ENCODE results near the gene MRGPRE.

Gene MRGPRE

GRCh38 chr11:3234846-3235245 is 2.6 kb upstream of the MRGPRE start:
- DNase-seq (ENCODE audit: low spot score in 2 of 2) (no peak), ATAC-seq (replicated peaks; ENCODE audit: extremely low read depth, poor library complexity, severe bottlenecking) (no peak)
- Mint-ChIP-seq H3K27me3 (peaks cover 12% of the 10 kb centered on the region), H3K4me1 (no peaks in the 10 kb centered on the region), H3K27ac (ENCODE audit: low read depth) (no peak overlapping the region), H3K4me3 (no peak overlapping the region), H3K36me3 (ENCODE audit: insufficient read depth) (no peaks in the 10 kb centered on the region), H3K9me3 (no peaks in the 10 kb centered on the region)

GRCh38 chr11:3232956-3233355 is 739 bp upstream of the MRGPRE start:
- Mint-ChIP-seq H3K27ac (ENCODE audit: low read depth) (no peak overlapping the region), H3K36me3 (ENCODE audit: insufficient read depth) (peaks cover 2% of the 10 kb centered on the region), H3K4me1 (no peaks in the 10 kb centered on the region), H3K9me3 (no peaks in the 10 kb centered on the region), H3K4me3 (no peak overlapping the region), H3K27me3 (peaks cover 17% of the 10 kb centered on the region)
- DNase-seq (ENCODE audit: low spot score in 2 of 2) (no peak), ATAC-seq (replicated peaks; ENCODE audit: extremely low read depth, poor library complexity, severe bottlenecking) (no peak)

- ATAC-seq (replicated peaks; ENCODE audit: extremely low read depth, poor library complexity, severe bottlenecking) (no peak), DNase-seq (ENCODE audit: low spot score in 2 of 2) (no peak)
- no peak overlapping the region for H3K27ac Mint-ChIP-seq (ENCODE audit: low read depth)
- H3K27me3 Mint-ChIP-seq = peaks cover 31% of the 10 kb centered on the region
- peaks cover 2% of the 10 kb centered on the region for H3K36me3 Mint-ChIP-seq (ENCODE audit: insufficient read depth)
- H3K4me1 Mint-ChIP-seq = no peaks in the 10 kb centered on the region
- no peaks in the 10 kb centered on the region for H3K9me3 Mint-ChIP-seq
- H3K4me3 Mint-ChIP-seq = no peak overlapping the region
Measured at GRCh38 chr11:3231550-3231850, 717 bp downstream of the MRGPRE start.

- peaks cover 2% of the 10 kb centered on the region for H3K36me3 Mint-ChIP-seq (ENCODE audit: insufficient read depth)
- no peak for ATAC-seq (replicated peaks; ENCODE audit: extremely low read depth, poor library complexity, severe bottlenecking)
Measured at GRCh38 chr11:3230636-3231549, 1.3 kb downstream of the MRGPRE start.

GRCh38 chr11:3229673-3230630 is 2.3 kb downstream of the MRGPRE start:
- H3K4me3 Mint-ChIP-seq = no peak overlapping the region
- no peaks in the 10 kb centered on the region for H3K4me1 Mint-ChIP-seq
- DNase-seq (ENCODE audit: low spot score in 2 of 2) (no peak), ATAC-seq (replicated peaks; ENCODE audit: extremely low read depth, poor library complexity, severe bottlenecking) (no peak)
- no peaks in the 10 kb centered on the region for H3K9me3 Mint-ChIP-seq
- H3K27me3 Mint-ChIP-seq = peaks cover 35% of the 10 kb centered on the region
- H3K27ac Mint-ChIP-seq (ENCODE audit: low read depth) = no peak overlapping the region
- H3K36me3 Mint-ChIP-seq (ENCODE audit: insufficient read depth) = peaks cover 2% of the 10 kb centered on the region

More at GRCh38 chr11:3230636-3231549, 1.3 kb downstream of the MRGPRE start:
- no peaks in the 10 kb centered on the region for H3K9me3 Mint-ChIP-seq
- H3K4me1 Mint-ChIP-seq = no peaks in the 10 kb centered on the region
- no peak overlapping the region for H3K4me3 Mint-ChIP-seq
- no peak for DNase-seq (ENCODE audit: low spot score in 2 of 2)
- peaks cover 37% of the 10 kb centered on the region for H3K27me3 Mint-ChIP-seq
- no peak overlapping the region for H3K27ac Mint-ChIP-seq (ENCODE audit: low read depth)

GRCh38 chr11:3228445-3228829 is 3.8 kb downstream of the MRGPRE start:
- DNase-seq (ENCODE audit: low spot score in 2 of 2) = no peak
- Mint-ChIP-seq H3K9me3 (no peaks in the 10 kb centered on the region), H3K27ac (ENCODE audit: low read depth) (no peak overlapping the region)

GRCh38 chr11:3227568-3228444 is 4.4 kb downstream of the MRGPRE start:
- H3K27ac Mint-ChIP-seq (ENCODE audit: low read depth) = no peak overlapping the region
- ATAC-seq (replicated peaks; ENCODE audit: extremely low read depth, poor library complexity, severe bottlenecking) = no peak
- peaks cover 50% of the 10 kb centered on the region for H3K27me3 Mint-ChIP-seq
- H3K4me3 Mint-ChIP-seq = no peak overlapping the region
- no peaks in the 10 kb centered on the region for H3K9me3 Mint-ChIP-seq
- peaks cover 2% of the 10 kb centered on the region for H3K36me3 Mint-ChIP-seq (ENCODE audit: insufficient read depth)
- H3K4me1 Mint-ChIP-seq = no peaks in the 10 kb centered on the region
- DNase-seq (ENCODE audit: low spot score in 2 of 2) = peak in 1 of 2 donors; percentile 8

More at GRCh38 chr11:3228445-3228829, 3.8 kb downstream of the MRGPRE start:
- peaks cover 44% of the 10 kb centered on the region for H3K27me3 Mint-ChIP-seq
- H3K4me1 Mint-ChIP-seq = no peaks in the 10 kb centered on the region
- no peak for ATAC-seq (replicated peaks; ENCODE audit: extremely low read depth, poor library complexity, severe bottlenecking)
- H3K36me3 Mint-ChIP-seq (ENCODE audit: insufficient read depth) = peaks cover 2% of the 10 kb centered on the region
- no peak overlapping the region for H3K4me3 Mint-ChIP-seq

GRCh38 chr11:3226846-3227567 is 5.2 kb downstream of the MRGPRE start:
- Mint-ChIP-seq H3K36me3 (ENCODE audit: insufficient read depth) (peaks cover 2% of the 10 kb centered on the region), H3K4me1 (no peaks in the 10 kb centered on the region), H3K9me3 (no peaks in the 10 kb centered on the region), H3K27ac (ENCODE audit: low read depth) (no peak overlapping the region), H3K27me3 (peaks cover 58% of the 10 kb centered on the region), H3K4me3 (no peak overlapping the region)
- DNase-seq (ENCODE audit: low spot score in 2 of 2) (peak in 1 of 2 donors; percentile 8), ATAC-seq (replicated peaks; ENCODE audit: extremely low read depth, poor library complexity, severe bottlenecking) (no peak)

- Mint-ChIP-seq H3K27me3 (peaks cover 63% of the 10 kb centered on the region), H3K27ac (ENCODE audit: low read depth) (no peak overlapping the region), H3K4me1 (no peaks in the 10 kb centered on the region), H3K9me3 (no peaks in the 10 kb centered on the region), H3K4me3 (no peak overlapping the region), H3K36me3 (ENCODE audit: insufficient read depth) (peaks cover 2% of the 10 kb centered on the region)
- no peak for DNase-seq (ENCODE audit: low spot score in 2 of 2)
- ATAC-seq (replicated peaks; ENCODE audit: extremely low read depth, poor library complexity, severe bottlenecking) = no peak
Measured at GRCh38 chr11:3225826-3226750, 6.1 kb downstream of the MRGPRE start.

- Mint-ChIP-seq H3K27me3 (peaks cover 69% of the 10 kb centered on the region), H3K9me3 (no peaks in the 10 kb centered on the region)
- ATAC-seq (replicated peaks; ENCODE audit: extremely low read depth, poor library complexity, severe bottlenecking) = no peak
Measured at GRCh38 chr11:3225159-3225758, 7.0 kb downstream of the MRGPRE start.

More at GRCh38 chr11:3225159-3225758, 7.0 kb downstream of the MRGPRE start:
- no peaks in the 10 kb centered on the region for H3K4me1 Mint-ChIP-seq
- peaks cover 2% of the 10 kb centered on the region for H3K36me3 Mint-ChIP-seq (ENCODE audit: insufficient read depth)
- H3K27ac Mint-ChIP-seq (ENCODE audit: low read depth) = no peak overlapping the region
- H3K4me3 Mint-ChIP-seq = no peak overlapping the region
- peak in 1 of 2 donors; percentile 7 for DNase-seq (ENCODE audit: low spot score in 2 of 2)
